Mammary epithelial cell (primary cell): ENCODE measurements around the gene MRPL4.
"Not testable (repeated sequence)": the region's sequence is repeated elsewhere in the genome, so short reads cannot be mapped to it uniquely, and the experiment has no call there.

Experiments used
- EZH2 ChIP-seq: IDR thresholded peaks from 2 replicates; pipeline ENCODE4 v1.6.1; 2012; ENCODE audit warnings: low read length, inconsistent platforms, borderline replicate concordance
- TF ChIP-seq, protein P1 (sequence below), 2 donors: IDR thresholded peaks in 1 of 2; conservative IDR thresholded peaks in 1 of 2; 2 replicates each; pipeline ENCODE4 v1.5.1; 2011 to 2012; ENCODE audit warnings: inconsistent platforms in 2 of 2, low read length in 2 of 2, mild to moderate bottlenecking in 2 of 2, control low read depth in 1 of 2, low read depth in 1 of 2; ENCODE audit not compliant: insufficient read depth in 1 of 2; ENCODE audit errors: extremely low read depth in 1 of 2

DNA sequence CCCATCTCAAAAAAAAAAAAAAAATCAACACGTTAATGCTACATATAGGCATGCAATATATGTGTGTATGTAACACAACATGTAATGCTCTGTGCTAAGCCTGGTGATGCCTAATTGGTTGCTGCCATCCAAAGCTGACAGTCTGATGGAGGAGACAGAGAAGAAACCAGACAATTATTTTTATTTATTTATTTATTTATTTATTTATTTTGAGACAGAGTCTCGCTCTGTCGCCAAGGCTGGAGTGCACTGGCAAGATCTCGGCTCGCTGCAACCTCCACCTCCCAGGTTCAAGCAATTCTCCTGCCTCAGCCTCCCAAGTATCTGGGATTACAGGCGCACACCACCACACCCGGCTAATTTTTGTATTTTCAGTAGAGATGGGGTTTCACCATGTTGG, 16.6 kb upstream of the MRPL4 start:
- TF ChIP-seq, protein P1, sequence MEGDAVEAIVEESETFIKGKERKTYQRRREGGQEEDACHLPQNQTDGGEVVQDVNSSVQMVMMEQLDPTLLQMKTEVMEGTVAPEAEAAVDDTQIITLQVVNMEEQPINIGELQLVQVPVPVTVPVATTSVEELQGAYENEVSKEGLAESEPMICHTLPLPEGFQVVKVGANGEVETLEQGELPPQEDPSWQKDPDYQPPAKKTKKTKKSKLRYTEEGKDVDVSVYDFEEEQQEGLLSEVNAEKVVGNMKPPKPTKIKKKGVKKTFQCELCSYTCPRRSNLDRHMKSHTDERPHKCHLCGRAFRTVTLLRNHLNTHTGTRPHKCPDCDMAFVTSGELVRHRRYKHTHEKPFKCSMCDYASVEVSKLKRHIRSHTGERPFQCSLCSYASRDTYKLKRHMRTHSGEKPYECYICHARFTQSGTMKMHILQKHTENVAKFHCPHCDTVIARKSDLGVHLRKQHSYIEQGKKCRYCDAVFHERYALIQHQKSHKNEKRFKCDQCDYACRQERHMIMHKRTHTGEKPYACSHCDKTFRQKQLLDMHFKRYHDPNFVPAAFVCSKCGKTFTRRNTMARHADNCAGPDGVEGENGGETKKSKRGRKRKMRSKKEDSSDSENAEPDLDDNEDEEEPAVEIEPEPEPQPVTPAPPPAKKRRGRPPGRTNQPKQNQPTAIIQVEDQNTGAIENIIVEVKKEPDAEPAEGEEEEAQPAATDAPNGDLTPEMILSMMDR (conservative IDR thresholded peaks at IDR 0.05 in 1 of 2, IDR thresholded peaks at IDR 0.05 in 1 of 2; ENCODE audit: extremely low read depth in 1 of 2, insufficient read depth in 1 of 2, low read depth in 1 of 2, low read length in 2 of 2): not testable (repeated sequence)
- TF ChIP-seq EZH2: not testable (repeated sequence)
